A673 (cell line): ENCODE results near the gene EMC9. TPM values are rescaled to one million over a fixed set of nuclear protein-coding genes. Genes with fewer than 3 reads are reported as not detected.

ENCODE experiments used
- BruUV-seq: library from RNA; stranded (reverse); fragments of 400-500 nt; replicated peaks from 2 replicates; lab custom pipeline; 2021; lab: Mats Ljungman, UMichigan
- CTCF ChIA-PET: fragments of 300-600 bp; sonication (Branson Sonifier 250); formaldehyde crosslinking; loops from one replicate; lab custom pipeline; 2022; ENCODE audit warnings: antibody characterized with exemption; lab: Charles Lee
- POLR2A ChIA-PET: fragments of 300-600 bp; sonication (Branson Sonifier 250); formaldehyde crosslinking; loops from one replicate; lab custom pipeline; 2022; ENCODE audit warnings: antibody characterized with exemption; ENCODE audit not compliant: low non-redundant PET; lab: Charles Lee
- DNase-seq: peaks from one replicate; pipeline ENCODE4 v3.0.0-alpha.2; 2015; ENCODE audit warnings: low spot score
- H3K27ac ChIP-seq: fragments of 200-600 bp; sonication (generic); 2 replicates; pipeline ENCODE4 v1.5.1; 2016; ENCODE audit warnings: mixed run types, low read depth, mild to moderate bottlenecking, mixed read lengths, antibody characterized with exemption, low read length; ENCODE audit not compliant: poor library complexity, severe bottlenecking
- H3K27me3 ChIP-seq: fragments of 200-600 bp; sonication (generic); replicated peaks from 2 replicates; pipeline ENCODE4 v1.6.1; 2017; ENCODE audit warnings: mixed run types, low read depth, mild to moderate bottlenecking, mixed read lengths, antibody characterized with exemption, low read length; ENCODE audit not compliant: insufficient read depth, poor library complexity
- H3K36me3 ChIP-seq: fragments of 200-600 bp; sonication (generic); 2 replicates; pipeline ENCODE4 v1.6.1; 2016; ENCODE audit warnings: mixed run types, mild to moderate bottlenecking, mixed read lengths, antibody characterized with exemption, low read length; ENCODE audit not compliant: insufficient read depth, poor library complexity, severe bottlenecking
- H3K4me1 ChIP-seq: fragments of 200-600 bp; sonication (generic); 2 replicates; pipeline ENCODE4 v1.6.1; 2017; ENCODE audit warnings: mixed run types, mild to moderate bottlenecking, mixed read lengths, antibody characterized with exemption, low read length; ENCODE audit not compliant: insufficient read depth, poor library complexity, severe bottlenecking
- H3K4me3 ChIP-seq: fragments of 200-600 bp; sonication (generic); 2 replicates; pipeline ENCODE4 v1.5.1; 2016; ENCODE audit warnings: low read depth, mixed run types, mild to moderate bottlenecking, mixed read lengths, low read length; ENCODE audit not compliant: poor library complexity, severe bottlenecking
- H3K9me3 ChIP-seq: fragments of 200-600 bp; sonication (generic); 2 replicates; pipeline ENCODE4 v1.6.1; 2016; ENCODE audit warnings: mixed run types, low read depth, mild to moderate bottlenecking, mixed read lengths, antibody characterized with exemption, low read length; ENCODE audit not compliant: poor library complexity, severe bottlenecking
- CTCF ChIP-seq: fragments of 300-800, 200-600 bp; sonication (generic); conservative IDR thresholded peaks from 2 replicates; pipeline ENCODE4 v1.5.1; 2017; ENCODE audit warnings: low read depth, mild to moderate bottlenecking, antibody characterized with exemption, low read length, moderate library complexity, mixed read lengths
- EZH2 ChIP-seq: fragments of 200-600 bp; sonication (generic); IDR thresholded peaks from 2 replicates; pipeline ENCODE4 v1.6.1; 2017; ENCODE audit warnings: borderline replicate concordance, low read depth, mild to moderate bottlenecking, mixed read lengths, antibody characterized with exemption, low read length; ENCODE audit not compliant: poor library complexity, severe bottlenecking
- intact Hi-C: fragments of 100-400 bp; cut with micrococcal nuclease; formaldehyde crosslinking; loops from one replicate; pipeline ENCODE4 v1.10.0; 2022; ENCODE audit not compliant: unreplicated experiment
- total RNA-seq: library from RNA; stranded (reverse); gene quantifications from 2 replicates; pipeline ENCODE4 v1.2.3, GENCODE V29; 2021

EMC9 gene
- total RNA-seq, 1 experiment from 2014 or later: 36.8 TPM

- Histone ChIP-seq H3K27ac (peak within 1 kb of the TSS; percentile 84), H3K4me3 (peak within 1 kb of the TSS; percentile 100), H3K36me3 (peaks cover 28% of the 10 kb centered on the region), H3K27me3 (no peaks in the 10 kb centered on the region), H3K4me1 (peaks cover 13% of the 10 kb centered on the region), H3K9me3 (no peaks in the 10 kb centered on the region)
- DNase-seq: peak; percentile 92
- no TSS peak for BruUV-seq
- ChIA-PET POLR2A (interaction anchor here (0.5 to 0.7 kb wide), 3 partner anchors 10 to 111 kb away, joined by 3 to 4 read pairs (median 3); no protein-coding TSS in a partner anchor), CTCF (interaction anchor here (0.6 to 1.0 kb wide), 2 partner anchors 25 to 38 kb away, joined by 3 to 4 read pairs; partner anchors contain the start of gene IRF9)
- TF ChIP-seq EZH2: no peak
- no peak for TF ChIP-seq CTCF
- intact Hi-C loops: no loop called here
Measured at GRCh38 chr14:24135834-24136683, 5.3 kb downstream of the EMC9 start, which contains the start of gene PSME1. Gene PSME1, plus strand, starts transcription at chr14:24136194. Its CDS starts 69 bp downstream, at chr14:24136263.

GRCh38 chr14:24135584-24135833, 5.9 kb downstream of the EMC9 start:
- no peak for DNase-seq
- no peak for TF ChIP-seq CTCF
- TF ChIP-seq EZH2: no peak
- Histone ChIP-seq H3K9me3 (no peaks in the 10 kb centered on the region), H3K4me1 (peaks cover 13% of the 10 kb centered on the region), H3K27me3 (no peaks in the 10 kb centered on the region), H3K36me3 (peaks cover 28% of the 10 kb centered on the region), H3K4me3 (peak overlapping the region; percentile 100), H3K27ac (peak overlapping the region; percentile 18)
- no TSS peak for BruUV-seq
- ChIA-PET CTCF (interaction anchor here (0.6 to 1.0 kb wide), 2 partner anchors 26 to 38 kb away, joined by 3 to 4 read pairs; partner anchors contain the start of gene IRF9), POLR2A (interaction anchor here (0.7 kb wide), 1 partner anchor 44 kb away, joined by 3 read pairs; no protein-coding TSS in a partner anchor)
- intact Hi-C loops: no loop called here

GRCh38 chr14:24133735-24134134, 7.7 kb downstream of the EMC9 start:
- H3K4me3 ChIP-seq: no peak overlapping the region
- intact Hi-C loops: no loop called here
- TF ChIP-seq EZH2 (no peak), CTCF (no peak)
- POLR2A ChIA-PET: no interaction called here
- DNase-seq: no peak
- H3K9me3 ChIP-seq: no peaks in the 10 kb centered on the region
- no TSS peak for BruUV-seq
- H3K27me3 ChIP-seq: no peaks in the 10 kb centered on the region
- CTCF ChIA-PET: no interaction called here
- peaks cover 16% of the 10 kb centered on the region for H3K36me3 ChIP-seq
- H3K4me1 ChIP-seq: peaks cover 7% of the 10 kb centered on the region
- H3K27ac ChIP-seq: no peak overlapping the region
